Gastrocnemius medialis (tissue), 4 donors: ENCODE measurements around the gene STAM2. TPM values are rescaled to one million over a fixed set of nuclear protein-coding genes. Genes with fewer than 3 reads are reported as not detected.
"Not testable (repeated sequence)": the region's sequence is repeated elsewhere in the genome, so short reads cannot be mapped to it uniquely, and the experiment has no call there.

Experiments
- ATAC-seq, 2 donors: fragments of 150-250 bp; one replicate each; pipeline ENCODE4 v1.9.1; 2016
- DNase-seq, 2 donors: peaks; one replicate each; pipeline ENCODE4 v3.0.0-alpha.2; 2019
- H3K27ac ChIP-seq, 4 donors: fragments of 200-600 bp; sonication (generic); 1 replicate in 1 of 4; 2 replicates in 3 of 4; pipeline ENCODE4 v1.5.1; 2016 to 2018; ENCODE audit warnings: mild to moderate bottlenecking in 2 of 4, moderate library complexity in 1 of 4
- H3K27me3 ChIP-seq, 3 donors: fragments of 200-600 bp; sonication (generic) in 2 of 3; 1 replicate in 1 of 3; 2 replicates in 2 of 3; pipeline versions ENCODE4 v1.5.1 to v1.6.0; 2016 to 2019; ENCODE audit warnings: mild to moderate bottlenecking in 1 of 3, moderate library complexity in 1 of 3
- H3K36me3 ChIP-seq, 2 donors: fragments of 200-600 bp; sonication (generic) in 1 of 2; one replicate each; pipeline ENCODE4 v1.5.1; 2017 to 2018
- H3K4me1 ChIP-seq, 2 donors: fragments of 200-600 bp; sonication (generic) in 1 of 2; one replicate each; pipeline ENCODE4 v1.5.1; 2016 to 2017; ENCODE audit warnings: mild to moderate bottlenecking in 2 of 2
- H3K4me3 ChIP-seq, 4 donors: fragments of 200-600 bp; sonication (generic) in 3 of 4; 1 replicate in 1 of 4; 2 replicates in 3 of 4; pipeline ENCODE4 v1.5.1; 2016 to 2019; ENCODE audit warnings: mild to moderate bottlenecking in 2 of 4
- H3K9me3 ChIP-seq, 3 donors: fragments of 200-600 bp; sonication (generic) in 2 of 3; 1 replicate in 1 of 3; 2 replicates in 2 of 3; pipeline ENCODE4 v1.5.1; 2016 to 2019
- CTCF ChIP-seq, 5 experiments: fragments of 450-650 bp in 3 of 5; fragments of 200-600 bp in 2 of 5; sonication (generic) in 2 of 5; IDR thresholded peaks in 4 of 5; conservative IDR thresholded peaks in 1 of 5; 1 replicate in 4 of 5; 2 replicates in 1 of 5; pipeline ENCODE4 v1.5.1; 2016 to 2019; ENCODE audit warnings: antibody characterized with exemption in 5 of 5, mild to moderate bottlenecking in 3 of 5, moderate library complexity in 3 of 5
- POLR2A ChIP-seq, 2 donors: fragments of 450-650 bp; IDR thresholded peaks; one replicate each; pipeline ENCODE4 v1.6.1; 2017; ENCODE audit warnings: antibody characterized with exemption in 2 of 2, mild to moderate bottlenecking in 2 of 2, moderate library complexity in 2 of 2
- in situ Hi-C, 4 donors: fragments of 200-750 bp; cut with MboI; loops; one replicate each; pipeline versions ENCODE4 v1.15.0 to v1.8.0; 2017; ENCODE audit warnings: low sequenced_read_pairs in 4 of 4
- intact Hi-C: fragments of 100-400 bp; cut with DNase I; formaldehyde crosslinking; loops from one replicate; pipeline ENCODE4 v1.15.1; 2023; ENCODE audit warnings: low total_unique reads
- total RNA-seq, 4 donors: library from RNA; depleted of rRNA; stranded (reverse); fragments of >200 nt; gene quantifications; one replicate each; pipeline versions ENCODE4 v1.1.0 to v1.2.3, GENCODE V29; 2016

Gene STAM2
- total RNA-seq, 4 donors from 2014 or later: 16.7 to 31.8 (median 20.3) TPM

GRCh38 chr2:152176113-152176714 lies 651 bp upstream of the STAM2 start:
- in situ Hi-C loops: loop anchor here in 1 of 4 donors (10.0 kb wide), 1 partner anchor 141 kb away; no protein-coding TSS in a partner anchor
- DNase-seq: no peak
- Histone ChIP-seq H3K9me3 (no peaks in the 10 kb centered on the region), H3K4me3 (peak overlapping the region; percentile 70 to 95 (median 80)), H3K27ac (peak overlapping the region; percentile 87 to 97 (median 92)), H3K4me1 (peaks cover 22 to 28% of the 10 kb centered on the region in 2 donors), H3K36me3 (no peaks in the 10 kb centered on the region), H3K27me3 (no peaks in the 10 kb centered on the region)
- ATAC-seq: peak; percentile 5 to 10
- TF ChIP-seq CTCF (IDR thresholded peaks at IDR 0.05 in 4 of 5, conservative IDR thresholded peaks at IDR 0.05 in 1 of 5): no peak
- TF ChIP-seq POLR2A (IDR thresholded peaks at IDR 0.05): no peak
- intact Hi-C loops: loop anchor here (2.0 to 5.0 kb wide), 4 partner anchors 161 to 1341 kb away; partner anchors contain the start of gene FMNL2

- Histone ChIP-seq H3K4me1 (peaks cover 27 to 31% of the 10 kb centered on the region in 2 donors), H3K27me3 (no peaks in the 10 kb centered on the region), H3K4me3 (peak overlapping the region; percentile 70 to 95 (median 80)), H3K36me3 (no peaks in the 10 kb centered on the region), H3K9me3 (no peaks in the 10 kb centered on the region), H3K27ac (peak overlapping the region; percentile 87 to 97 (median 92))
- DNase-seq (no peak), ATAC-seq (peak; percentile 6 to 10)
- in situ Hi-C loops (loop anchor here in 1 of 4 donors (10.0 kb wide), 1 partner anchor 140 kb away; no protein-coding TSS in a partner anchor), intact Hi-C loops (loop anchor here (1.0 to 5.0 kb wide), 5 partner anchors 138 to 1342 kb away; partner anchors contain the start of genes ARL6IP6 and FMNL2)
- TF ChIP-seq CTCF (IDR thresholded peaks at IDR 0.05 in 4 of 5, conservative IDR thresholded peaks at IDR 0.05 in 1 of 5) (no peak), POLR2A (IDR thresholded peaks at IDR 0.05) (no peak)
These were observed 573 bp downstream of the STAM2 start for GRCh38 chr2:152175012-152175367.

GRCh38 chr2:152174574-152174973 lies 989 bp downstream of the STAM2 start:
- in situ Hi-C loops: loop anchor here in 2 of 4 donors (10.0 to 25.0 kb wide), 2 partner anchors 137 to 140 kb away; no protein-coding TSS in a partner anchor
- no peaks in the 10 kb centered on the region for H3K27me3 ChIP-seq
- ATAC-seq: no peak

GRCh38 chr2:152173831-152174230 lies 1.7 kb downstream of the STAM2 start:
- Histone ChIP-seq H3K27ac (no peak overlapping the region), H3K9me3 (no peaks in the 10 kb centered on the region), H3K36me3 (no peaks in the 10 kb centered on the region), H3K27me3 (no peaks in the 10 kb centered on the region), H3K4me1 (peaks cover 27 to 31% of the 10 kb centered on the region in 2 donors), H3K4me3 (peak overlapping the region in 1 of 4 donors; percentile 87)
- ATAC-seq: no peak
- DNase-seq: no peak
- in situ Hi-C loops: loop anchor here in 2 of 4 donors (10.0 to 25.0 kb wide), 2 partner anchors 137 to 139 kb away; no protein-coding TSS in a partner anchor
- TF ChIP-seq POLR2A (IDR thresholded peaks at IDR 0.05) (no peak), CTCF (IDR thresholded peaks at IDR 0.05 in 4 of 5, conservative IDR thresholded peaks at IDR 0.05 in 1 of 5) (no peak)
- intact Hi-C loops: loop anchor here (2.0 kb wide), 1 partner anchor 137 kb away; no protein-coding TSS in a partner anchor

More at GRCh38 chr2:152174574-152174973, 989 bp downstream of the STAM2 start:
- Histone ChIP-seq H3K4me3 (peak overlapping the region; percentile 70 to 95 (median 80)), H3K4me1 (peaks cover 27 to 31% of the 10 kb centered on the region in 2 donors), H3K9me3 (no peaks in the 10 kb centered on the region), H3K36me3 (no peaks in the 10 kb centered on the region), H3K27ac (peak overlapping the region; percentile 87 to 97 (median 92))
- no peak for DNase-seq
- TF ChIP-seq POLR2A (IDR thresholded peaks at IDR 0.05) (no peak), CTCF (IDR thresholded peaks at IDR 0.05 in 4 of 5, conservative IDR thresholded peaks at IDR 0.05 in 1 of 5) (no peak)
- intact Hi-C loops: loop anchor here (2.0 kb wide), 1 partner anchor 138 kb away; no protein-coding TSS in a partner anchor

- peaks cover 28 to 33% of the 10 kb centered on the region in 2 donors for H3K4me1 ChIP-seq
- H3K36me3 ChIP-seq, intact Hi-C loops, ATAC-seq, H3K27ac ChIP-seq, H3K27me3 ChIP-seq, H3K9me3 ChIP-seq, DNase-seq, H3K4me3 ChIP-seq: not testable (repeated sequence)
- in situ Hi-C loops: loop anchor here in 2 of 4 donors (10.0 to 25.0 kb wide), 2 partner anchors 135 to 137 kb away; no protein-coding TSS in a partner anchor
These were observed 3.3 kb downstream of the STAM2 start for GRCh38 chr2:152172201-152172785.
